Aorta (tissue), 5 donors: ENCODE results near the gene EPC1. TPM values are rescaled to one million over a fixed set of nuclear protein-coding genes. Genes with fewer than 3 reads are reported as not detected.

Experiments
- ATAC-seq: fragments of 200-7000 bp; cut with Tn5 transposase; one replicate; pipeline ENCODE4 v1.9.1; 2022; ENCODE audit warnings: moderate library complexity; ENCODE audit not compliant: low FRiP score
- DNase-seq, 2 donors: peaks; one replicate each; pipeline ENCODE4 v3.0.0-alpha.2; 2020
- H3K27ac ChIP-seq, 2 donors: one replicate each; pipeline ENCODE4 v1.5.1; 2013; ENCODE audit warnings: low read length in 2 of 2, mild to moderate bottlenecking in 2 of 2, moderate library complexity in 2 of 2, control low read depth in 1 of 2, inconsistent platforms in 1 of 2, low read depth in 1 of 2
- H3K27me3 ChIP-seq, 2 donors: one replicate each; pipeline ENCODE4 v1.6.1; 2013; ENCODE audit warnings: control low read depth in 1 of 2, low read length in 1 of 2, mild to moderate bottlenecking in 1 of 2, moderate library complexity in 1 of 2; ENCODE audit not compliant: insufficient read depth in 2 of 2, control insufficient read depth in 1 of 2
- H3K36me3 ChIP-seq, 2 donors: one replicate each; pipeline ENCODE4 v1.6.1; 2013; ENCODE audit warnings: control low read depth in 1 of 2, low read length in 1 of 2, mild to moderate bottlenecking in 1 of 2; ENCODE audit not compliant: insufficient read depth in 2 of 2, control insufficient read depth in 1 of 2
- H3K4me1 ChIP-seq, 2 donors: one replicate each; pipeline ENCODE4 v1.6.1; 2013; ENCODE audit warnings: low read length in 2 of 2, control low read depth in 1 of 2, mild to moderate bottlenecking in 1 of 2, moderate library complexity in 1 of 2; ENCODE audit not compliant: insufficient read depth in 2 of 2, control insufficient read depth in 1 of 2
- H3K4me3 ChIP-seq, 2 donors: one replicate each; pipeline ENCODE4 v1.5.1; 2013; ENCODE audit warnings: low read length in 2 of 2, control low read depth in 1 of 2, mild to moderate bottlenecking in 1 of 2
- H3K9me3 ChIP-seq: one replicate; pipeline ENCODE4 v1.6.1; 2013; ENCODE audit warnings: mild to moderate bottlenecking, low read length; ENCODE audit not compliant: control insufficient read depth
- WGBS, 2 donors: extraction: QIAGEN DNeasy Blood & Tissue Kit; methylation state at CpG; one replicate each; pipeline ENCODE4 v1.1.7; 2013; 5-methylcytosine and 5-hydroxymethylcytosine counted together
- intact Hi-C, 2 donors: fragments of 100-400 bp; cut with DNase I; formaldehyde crosslinking; loops; one replicate each; pipeline versions ENCODE4 v1.14.2 to v1.15.0; 2022
- polyA plus RNA-seq, 2 donors: library from polyadenylated mRNA; stranded (reverse); fragments of 200-250 nt; gene quantifications; one replicate each; pipeline ENCODE4 v1.2.3, GENCODE V29; 2013
- total RNA-seq, 2 donors: library from RNA; stranded (reverse); fragmentation: NEBNext Ultra II Directional; extraction: Animal tissue kit (Norgen Biotek cat#: 25700); gene quantifications; one replicate each; pipeline ENCODE4 v1.2.1, GENCODE V29; 2021
- donor health status: healthy with polysubstance abuse.
- donor health status: Bipolar disorder and iron deficiency.
- donor health status: DM: no; HTN: no; CAD: no.
- donor health status: DM: no; HTN: no; CAD: no.
- donor health status: DM: yes; HTN: yes; CAD: no.

Gene EPC1
- total and polyA plus RNA-seq, 4 donors = 15.9 to 53.9 (median 32.1) TPM

DNA sequence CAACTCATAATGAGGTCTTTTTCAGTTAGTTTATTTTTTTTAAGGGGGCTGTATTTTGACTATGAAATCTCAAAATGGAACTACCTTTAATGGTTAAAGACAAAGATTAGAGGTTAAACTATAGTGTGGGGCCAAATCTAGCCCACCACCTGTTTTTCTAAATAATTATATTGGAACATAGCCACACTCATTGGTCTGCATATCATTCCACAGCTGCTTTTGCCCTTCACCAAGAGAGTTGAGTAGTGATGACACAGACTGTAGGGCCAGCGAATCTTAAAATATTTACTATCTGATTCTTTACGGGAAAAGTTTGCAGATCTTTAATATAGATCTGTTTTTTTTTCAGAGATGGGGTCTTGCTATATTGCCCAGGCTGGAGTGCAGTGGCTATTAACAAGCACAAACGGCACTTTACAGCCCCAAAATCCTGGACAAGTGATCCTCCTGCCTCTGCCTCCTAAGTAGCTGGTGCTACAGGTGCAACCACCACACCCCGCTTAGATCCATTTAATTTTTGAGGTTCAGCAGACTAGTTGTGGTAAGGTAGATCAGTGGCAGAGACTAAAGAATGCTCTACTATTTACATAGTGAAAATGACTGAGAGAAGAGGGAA is 25.8 kb downstream of the EPC1 start:
- H3K9me3 ChIP-seq = no peaks in the 10 kb centered on the region
- WGBS, 2 donors = 95% methylated on average over 4 of the region's 4 CpGs
- ATAC-seq = no peak
- H3K36me3 ChIP-seq = no peaks in the 10 kb centered on the region
- peaks cover 0 to 14% of the 10 kb centered on the region in 2 donors for H3K4me1 ChIP-seq
- intact Hi-C loops = no loop called here
- H3K27me3 ChIP-seq = no peaks in the 10 kb centered on the region
- H3K4me3 ChIP-seq = no peak overlapping the region
- DNase-seq = no peak
- no peak overlapping the region for H3K27ac ChIP-seq

DNA sequence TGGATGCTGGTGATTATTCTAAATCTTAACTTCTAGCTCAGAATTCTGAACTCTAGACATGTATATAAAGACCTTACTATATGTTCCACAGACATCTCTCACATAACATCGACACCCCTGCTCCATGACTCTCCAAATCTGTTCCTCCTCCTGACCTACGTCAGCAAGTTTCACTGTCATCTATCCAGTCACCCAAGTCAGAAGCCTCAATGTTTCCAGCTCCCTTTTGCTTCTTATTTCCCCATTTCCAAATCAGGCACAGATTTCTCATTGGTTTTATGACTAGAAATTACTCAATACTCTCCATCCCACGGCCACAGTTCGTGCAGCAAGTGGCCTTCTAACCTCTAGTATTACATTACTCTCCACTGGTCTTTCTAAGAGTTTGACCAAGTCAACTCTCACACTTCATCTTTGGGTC is 28.5 kb downstream of the EPC1 start:
- no peak for DNase-seq
- peak; percentile 19 for ATAC-seq
- Histone ChIP-seq H3K36me3 (no peaks in the 10 kb centered on the region), H3K27me3 (no peaks in the 10 kb centered on the region), H3K4me1 (peaks cover 0 to 25% of the 10 kb centered on the region in 2 donors), H3K9me3 (no peaks in the 10 kb centered on the region), H3K4me3 (no peak overlapping the region), H3K27ac (no peak overlapping the region)
- intact Hi-C loops = no loop called here
- 74 to 85% methylated on average over 4 of the region's 4 CpGs for WGBS, 2 donors

DNA sequence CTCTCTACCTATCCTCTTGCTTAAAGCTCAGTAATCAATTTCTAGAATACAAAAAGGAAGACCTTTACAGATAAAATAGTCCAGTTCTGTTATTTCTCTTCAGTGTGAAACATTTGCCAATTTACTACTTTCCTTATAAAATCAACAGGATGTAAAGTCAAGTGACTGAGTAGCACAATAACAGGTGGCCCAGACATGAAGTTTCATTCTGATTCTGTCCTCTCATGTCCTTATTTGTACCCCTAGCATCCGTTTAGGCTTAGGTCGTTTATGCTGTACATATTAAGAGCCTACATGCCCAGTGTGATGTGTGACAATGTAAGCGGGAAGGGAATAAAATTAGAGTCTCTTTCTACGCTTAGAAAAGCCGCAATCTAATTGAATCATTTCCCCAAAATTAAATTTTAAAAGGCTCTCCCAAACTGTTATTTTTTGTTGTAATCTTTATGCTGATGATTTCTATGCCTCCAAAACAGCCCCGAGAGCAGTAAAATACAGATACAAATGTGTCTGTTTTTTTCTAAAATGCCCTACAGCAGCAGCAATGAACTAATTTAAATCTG is 29.1 kb downstream of the EPC1 start:
- no peak overlapping the region for H3K4me3 ChIP-seq
- intact Hi-C loops = no loop called here
- no peaks in the 10 kb centered on the region for H3K27me3 ChIP-seq
- DNase-seq (no peak), ATAC-seq (no peak)
- no peaks in the 10 kb centered on the region for H3K9me3 ChIP-seq
- H3K27ac ChIP-seq = no peak overlapping the region
- H3K4me1 ChIP-seq = peaks cover 0 to 25% of the 10 kb centered on the region in 2 donors
- no peaks in the 10 kb centered on the region for H3K36me3 ChIP-seq
- 65 to 70% methylated on average over 6 of the region's 6 CpGs for WGBS, 2 donors

DNA sequence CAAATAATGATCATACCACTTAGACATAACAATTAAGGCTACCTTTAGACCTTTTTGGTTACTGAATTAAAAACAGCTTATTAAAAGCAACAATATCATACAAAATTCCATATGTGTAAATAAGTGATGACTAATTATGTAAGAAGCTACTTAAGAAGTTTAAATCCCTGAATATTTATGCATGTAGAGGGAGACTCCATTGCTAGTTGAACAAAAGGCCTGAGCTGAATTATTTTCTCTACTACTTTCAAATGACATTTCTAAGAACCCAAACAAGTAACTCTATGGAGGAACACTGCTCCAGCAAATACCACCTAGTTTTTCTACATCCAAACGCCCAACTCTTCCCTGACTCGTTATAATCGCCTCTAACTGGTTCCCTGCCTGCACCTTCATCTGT is 31.5 kb downstream of the EPC1 start:
- no peak overlapping the region for H3K27ac ChIP-seq
- H3K36me3 ChIP-seq = no peaks in the 10 kb centered on the region
- WGBS, 2 donors = 53 to 57% methylated on average over 3 of the region's 3 CpGs
- ATAC-seq = no peak
- intact Hi-C loops = no loop called here
- H3K9me3 ChIP-seq = no peaks in the 10 kb centered on the region
- H3K27me3 ChIP-seq = no peaks in the 10 kb centered on the region
- H3K4me1 ChIP-seq = peaks cover 2 to 19% of the 10 kb centered on the region in 2 donors
- no peak for DNase-seq
- no peak overlapping the region for H3K4me3 ChIP-seq

DNA sequence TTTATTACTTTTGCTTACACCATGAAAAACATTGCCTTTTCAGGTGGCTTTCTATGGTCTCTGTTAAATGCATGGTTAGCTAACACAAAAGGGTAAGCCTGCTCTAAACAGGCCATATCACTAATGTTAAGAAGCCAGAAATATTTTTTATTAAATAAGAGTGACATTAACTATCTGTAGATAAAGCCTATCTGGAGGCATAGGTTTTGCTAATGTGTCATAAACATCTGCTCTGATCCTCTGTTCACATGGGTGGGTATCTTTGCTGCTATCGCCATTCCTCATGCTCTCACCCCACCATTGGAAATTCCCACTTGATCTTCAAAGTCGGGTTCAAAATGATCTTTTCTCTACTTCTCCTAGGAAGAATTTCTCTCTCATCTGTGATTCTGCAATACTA is 32.4 kb downstream of the EPC1 start:
- ATAC-seq (no peak), DNase-seq (no peak)
- Histone ChIP-seq H3K27me3 (no peaks in the 10 kb centered on the region), H3K4me3 (no peak overlapping the region), H3K4me1 (peaks cover 2 to 19% of the 10 kb centered on the region in 2 donors), H3K36me3 (no peaks in the 10 kb centered on the region), H3K9me3 (no peaks in the 10 kb centered on the region), H3K27ac (no peak overlapping the region)
- 94% methylated on average over 2 of the region's 2 CpGs for WGBS, 2 donors
- intact Hi-C loops = no loop called here

DNA sequence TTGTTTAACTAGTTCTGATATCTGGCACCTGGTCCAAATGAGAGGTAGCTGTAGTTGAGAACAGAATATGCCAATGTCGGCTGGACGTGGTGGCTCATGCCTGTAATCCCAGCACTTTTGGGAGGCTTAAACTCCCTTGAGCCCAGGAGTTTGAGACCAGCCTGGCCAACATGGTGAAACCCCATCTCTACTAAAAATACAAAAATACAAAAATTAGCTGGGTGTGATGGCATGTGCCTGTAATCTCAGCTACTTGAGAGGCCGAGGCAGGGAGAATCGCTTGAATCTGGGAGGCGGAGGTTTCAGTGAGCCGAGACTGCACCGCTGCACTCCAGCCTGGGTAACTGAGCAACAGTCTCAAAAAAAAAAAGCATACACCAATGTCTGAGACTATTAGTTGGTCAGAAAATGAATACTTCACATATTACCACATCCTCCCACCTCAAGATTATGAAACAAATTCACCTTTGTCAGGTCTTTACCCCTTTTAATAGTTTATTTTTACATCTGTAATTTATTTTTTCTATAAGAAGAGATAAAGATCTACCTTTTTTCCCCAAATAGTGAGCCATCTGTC is 38.8 kb downstream of the EPC1 start:
- Histone ChIP-seq H3K4me3 (no peak overlapping the region), H3K27ac (peak overlapping the region in 1 of 2 donors; percentile 19), H3K4me1 (peaks cover 0 to 3% of the 10 kb centered on the region in 2 donors), H3K9me3 (no peaks in the 10 kb centered on the region), H3K36me3 (no peaks in the 10 kb centered on the region), H3K27me3 (no peaks in the 10 kb centered on the region)
- DNase-seq (no peak), ATAC-seq (no peak)
- intact Hi-C loops = no loop called here
- 85 to 87% methylated on average over 7 of the region's 7 CpGs for WGBS, 2 donors

DNA sequence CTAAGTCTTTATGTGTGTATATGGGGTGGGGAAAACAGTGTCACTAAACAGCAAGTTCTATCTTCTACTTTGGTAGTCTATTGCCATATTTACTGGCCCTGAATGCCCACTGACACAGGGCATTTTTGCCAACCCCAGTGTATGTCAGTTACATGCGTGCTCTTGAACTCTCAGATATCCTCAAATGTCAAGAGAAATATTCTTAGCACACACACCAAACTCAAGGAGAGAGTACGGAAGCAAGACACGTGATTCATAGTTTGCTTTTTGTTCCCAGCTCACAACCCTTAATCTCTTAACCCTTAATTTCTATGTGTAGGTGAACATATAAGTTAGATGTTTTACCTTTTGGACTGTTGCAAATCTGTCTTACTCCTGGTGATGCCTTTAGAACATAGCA is 39.3 kb downstream of the EPC1 start:
- H3K4me3 ChIP-seq = no peak overlapping the region
- 28 to 31% methylated on average over 3 of the region's 3 CpGs for WGBS, 2 donors
- intact Hi-C loops = no loop called here
- no peaks in the 10 kb centered on the region for H3K9me3 ChIP-seq
- H3K36me3 ChIP-seq = no peaks in the 10 kb centered on the region
- DNase-seq = no peak
- ATAC-seq = no peak
- H3K4me1 ChIP-seq = peaks cover 0 to 3% of the 10 kb centered on the region in 2 donors
- H3K27ac ChIP-seq = no peak overlapping the region
- no peaks in the 10 kb centered on the region for H3K27me3 ChIP-seq

DNA sequence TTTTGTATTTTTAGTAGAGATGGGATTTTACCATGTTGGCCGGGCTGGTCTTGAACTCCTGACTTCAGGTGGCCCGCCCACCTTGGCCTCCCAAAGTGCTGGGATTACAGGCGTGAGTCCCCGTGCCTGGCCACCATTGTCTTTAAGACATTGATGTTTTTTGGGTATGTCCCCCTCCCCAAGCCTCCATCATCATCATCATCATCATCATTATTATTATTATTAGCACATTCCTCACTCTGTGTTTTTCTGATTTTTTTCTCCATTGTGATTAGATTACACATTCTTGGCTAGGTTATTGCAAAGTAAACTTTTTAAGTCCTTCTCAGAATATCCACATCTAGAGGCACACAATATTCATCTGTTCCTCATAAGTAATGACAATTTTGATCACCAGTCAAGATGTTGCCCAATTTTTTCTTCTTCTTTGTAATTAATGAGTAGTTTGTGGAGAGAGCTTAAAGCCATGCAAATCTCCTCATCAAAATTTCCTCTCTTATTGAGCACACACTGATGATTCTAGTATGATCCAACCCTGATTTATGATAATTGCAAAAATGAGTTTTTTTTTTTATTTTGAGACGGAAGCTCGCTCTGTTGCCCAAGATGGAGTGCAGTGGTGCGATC is 47.5 kb downstream of the EPC1 start:
- Histone ChIP-seq H3K36me3 (no peaks in the 10 kb centered on the region), H3K27ac (no peak overlapping the region), H3K4me1 (peaks cover 0 to 8% of the 10 kb centered on the region in 2 donors), H3K4me3 (no peak overlapping the region), H3K9me3 (no peaks in the 10 kb centered on the region), H3K27me3 (no peaks in the 10 kb centered on the region)
- 95 to 96% methylated on average over 7 of the region's 7 CpGs for WGBS, 2 donors
- DNase-seq (no peak), ATAC-seq (no peak)
- intact Hi-C loops = no loop called here
